HG03175 (cell line): ENCODE results near the gene OGFR.

ENCODE experiments used
- ATAC-seq: cut with Tn5 transposase; IDR thresholded peaks from one replicate; pipeline ENCODE4 v1.9.1; 2021; ENCODE audit warnings: mild to moderate bottlenecking, moderate library complexity; ENCODE audit not compliant: unreplicated experiment

Gene OGFR

DNA sequence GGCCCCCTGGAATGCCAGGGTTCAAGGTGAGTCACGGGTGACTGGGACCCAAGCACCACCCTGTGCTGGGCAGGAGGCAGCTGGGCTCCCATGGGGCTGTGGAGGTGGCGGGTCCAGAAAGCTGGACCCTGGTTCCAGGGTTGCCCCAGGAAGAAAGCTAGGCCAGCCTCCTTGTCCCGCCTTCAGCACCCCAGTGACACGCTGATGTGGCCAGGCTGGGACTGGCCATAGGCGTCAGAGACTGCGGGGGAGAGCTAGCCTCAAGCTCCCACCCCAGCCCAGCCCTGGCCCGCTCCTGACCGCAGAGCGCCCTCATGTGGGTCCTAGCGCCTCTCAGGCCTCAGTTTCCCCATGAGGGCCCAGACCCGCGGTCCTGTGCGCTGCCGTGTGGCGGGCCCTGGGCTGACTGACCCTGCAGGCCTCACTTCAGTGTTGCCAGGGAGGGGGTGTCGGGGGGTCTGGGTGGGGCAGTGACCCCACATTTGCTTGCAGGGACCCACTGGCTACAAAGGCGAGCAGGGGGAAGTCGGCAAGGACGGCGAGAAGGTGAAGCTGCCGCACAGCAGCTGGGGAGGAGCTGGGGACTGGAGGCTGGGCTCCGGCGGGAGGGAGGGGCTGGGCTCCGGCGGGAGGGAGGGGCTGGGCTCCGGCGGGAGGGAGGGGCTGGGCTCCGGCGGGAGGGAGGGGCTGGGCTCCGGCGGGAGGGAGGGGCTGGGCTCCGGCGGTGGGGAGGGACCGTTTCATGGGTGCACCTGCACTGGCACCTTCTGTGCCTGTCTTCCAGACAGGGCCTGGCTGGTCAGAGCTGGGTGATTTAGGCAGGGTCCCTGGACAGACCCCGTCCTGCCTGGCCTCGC lies 20.1 kb downstream of the OGFR start:
- ATAC-seq: no peak

- no peak for ATAC-seq
These were observed 20.8 kb downstream of the OGFR start for GRCh38 chr20:62825333-62825985.

DNA sequence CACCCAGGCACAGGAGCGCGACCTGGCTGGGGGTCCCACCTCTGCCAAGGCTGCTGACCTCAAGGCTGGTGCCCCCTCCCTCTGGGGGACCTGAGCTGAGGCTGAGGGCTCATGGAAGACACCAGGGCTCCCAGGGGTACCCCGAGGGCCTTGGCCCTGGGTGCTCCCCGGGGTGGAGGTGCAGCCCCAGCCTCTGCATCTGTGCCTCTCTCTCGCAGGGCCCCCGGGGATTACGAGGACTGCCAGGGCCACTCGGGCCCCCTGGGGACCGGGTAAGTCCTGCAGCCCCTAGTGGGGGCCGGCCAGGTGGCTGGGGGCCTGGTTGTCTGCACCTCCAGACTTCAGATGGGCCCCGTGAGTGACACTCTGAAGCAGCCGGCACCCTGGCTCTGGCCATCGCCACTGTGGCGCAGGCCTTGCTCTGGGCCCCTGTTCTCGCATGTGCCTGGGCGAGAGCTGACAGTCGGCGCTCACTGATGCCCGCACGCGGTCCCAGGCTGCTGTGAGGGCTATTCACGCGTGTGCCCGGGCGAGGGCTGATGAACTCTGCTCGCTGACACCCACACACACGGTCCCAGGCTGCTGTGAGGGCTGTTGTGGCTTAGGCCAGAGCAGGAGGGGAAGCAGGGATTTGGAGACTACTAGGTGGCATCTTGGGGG lies 21.5 kb downstream of the OGFR start:
- no peak for ATAC-seq

DNA sequence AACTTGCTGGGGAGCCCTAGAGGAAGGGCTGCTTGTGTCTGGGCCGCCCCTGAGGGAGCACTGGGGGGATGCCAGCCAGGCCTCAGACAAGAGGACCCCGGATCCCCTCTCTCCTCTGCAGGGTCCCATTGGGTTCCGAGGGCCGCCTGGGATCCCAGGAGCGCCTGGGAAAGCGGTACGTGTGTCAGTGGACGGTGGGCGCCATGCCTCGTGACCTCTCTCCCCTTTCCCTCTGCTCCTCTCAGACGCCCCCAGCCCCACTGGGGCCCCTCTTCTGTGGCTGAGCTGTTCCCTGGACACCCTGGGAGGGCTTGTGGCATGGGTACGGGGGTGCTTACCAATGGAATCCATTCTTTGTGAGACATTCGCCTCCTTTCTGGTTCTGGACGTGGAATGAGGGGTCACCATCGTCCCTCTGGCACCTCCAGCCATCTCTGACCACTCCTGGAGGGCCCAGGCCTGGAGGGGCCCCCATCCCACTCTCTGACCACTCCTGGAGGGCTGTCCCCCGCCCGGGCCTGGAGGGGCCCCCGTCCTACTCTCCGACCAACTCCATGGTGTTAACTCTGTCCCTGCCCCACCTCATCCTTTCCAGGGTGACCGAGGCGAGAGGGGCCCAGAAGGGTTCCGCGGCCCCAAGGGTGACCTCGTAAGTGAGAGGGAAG lies 22.1 kb downstream of the OGFR start:
- ATAC-seq: no peak

GRCh38 chr20:62827311-62828038 lies 22.8 kb downstream of the OGFR start:
- ATAC-seq: no peak

- no peak for ATAC-seq
These were observed 23.4 kb downstream of the OGFR start for GRCh38 chr20:62828051-62828450.

GRCh38 chr20:62828511-62829230 lies 24.0 kb downstream of the OGFR start:
- no peak for ATAC-seq

DNA sequence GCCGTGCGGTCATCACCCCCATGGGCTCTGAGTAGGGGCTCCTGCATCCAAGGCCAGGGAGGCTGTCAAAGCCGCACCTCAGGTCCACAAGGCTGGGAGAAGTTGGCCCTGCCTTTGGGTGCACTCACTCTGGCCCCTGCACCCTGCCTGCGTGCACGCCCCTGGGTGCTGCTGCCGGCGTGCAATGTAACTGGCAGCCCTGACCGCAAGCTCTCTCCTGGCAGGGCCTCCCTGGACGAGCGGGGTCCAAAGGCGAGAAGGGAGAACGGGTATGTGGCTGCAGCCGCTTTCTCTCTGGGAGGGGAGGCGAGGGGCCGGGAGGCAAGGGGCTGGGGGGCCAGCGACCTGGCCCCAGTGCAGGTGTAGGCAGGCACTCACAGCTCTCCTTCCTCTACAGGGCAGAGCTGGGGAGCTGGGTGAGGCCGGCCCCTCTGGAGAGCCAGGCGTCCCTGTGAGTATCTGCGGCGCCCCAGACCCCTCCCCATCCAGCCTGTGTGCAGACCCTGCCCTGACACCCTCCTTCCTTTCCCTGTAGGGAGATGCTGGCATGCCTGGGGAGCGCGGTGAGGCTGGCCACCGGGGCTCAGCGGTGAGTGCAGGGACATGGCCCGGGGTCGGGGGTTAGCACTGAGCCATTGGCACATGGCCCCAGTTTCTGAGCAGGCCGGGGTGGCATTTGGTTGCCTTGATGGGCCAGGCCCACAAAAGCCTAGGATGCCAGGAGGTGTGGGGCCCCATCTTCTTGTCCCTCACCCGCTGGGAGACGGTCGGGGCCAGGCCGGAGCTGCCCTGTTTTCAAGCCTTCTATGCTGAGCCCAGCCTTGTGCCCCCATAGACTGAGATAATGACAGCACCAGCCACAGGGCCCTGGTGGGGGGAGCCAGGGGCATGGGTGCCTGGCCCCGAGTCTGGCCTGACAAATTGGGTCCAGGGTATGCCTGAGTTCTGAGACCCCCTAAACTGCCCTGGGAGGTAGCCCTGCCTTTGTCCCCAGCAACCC lies 24.9 kb downstream of the OGFR start:
- ATAC-seq: no peak

GRCh38 chr20:62830251-62830650 lies 25.6 kb downstream of the OGFR start:
- ATAC-seq: no peak

DNA sequence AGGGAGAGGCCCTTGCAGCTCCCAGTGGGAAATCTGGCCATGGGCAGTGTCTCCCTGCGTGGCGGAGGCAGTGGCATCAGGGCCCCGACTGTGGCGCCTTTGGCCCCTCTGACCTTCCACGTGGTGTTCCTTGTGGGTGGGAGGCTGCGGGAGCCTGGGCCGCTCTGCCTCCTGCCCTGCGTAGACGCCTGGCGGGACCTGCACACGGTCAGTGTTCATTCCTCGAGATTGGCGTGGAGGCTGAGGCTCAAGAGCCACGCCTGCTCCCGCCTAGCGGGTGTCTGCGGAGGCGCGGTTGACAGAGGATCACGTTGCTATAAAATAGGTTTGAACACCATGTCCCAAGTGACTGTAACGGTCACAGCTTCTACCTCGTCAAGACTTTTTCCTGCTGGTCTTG lies 26.2 kb downstream of the OGFR start:
- no peak for ATAC-seq

GRCh38 chr20:62831361-62831788 lies 26.7 kb downstream of the OGFR start:
- no peak for ATAC-seq

DNA sequence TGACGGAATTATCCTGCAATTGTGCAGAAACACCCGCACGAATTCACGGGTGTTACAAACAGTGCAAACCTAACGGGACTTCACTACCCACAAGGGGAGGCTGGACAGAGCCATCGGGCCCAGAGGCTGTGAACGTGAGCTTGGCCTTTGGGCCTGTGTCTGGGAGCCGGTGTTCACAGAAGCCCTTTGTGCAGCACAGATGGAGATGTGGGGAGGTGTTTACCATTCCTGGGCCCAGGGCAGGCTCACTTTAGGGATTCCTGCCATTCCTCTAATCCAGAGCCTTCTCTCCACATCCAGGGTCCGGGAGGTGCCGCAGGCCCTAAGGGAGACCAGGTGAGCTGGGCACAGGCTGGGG lies 27.2 kb downstream of the OGFR start:
- no peak for ATAC-seq

DNA sequence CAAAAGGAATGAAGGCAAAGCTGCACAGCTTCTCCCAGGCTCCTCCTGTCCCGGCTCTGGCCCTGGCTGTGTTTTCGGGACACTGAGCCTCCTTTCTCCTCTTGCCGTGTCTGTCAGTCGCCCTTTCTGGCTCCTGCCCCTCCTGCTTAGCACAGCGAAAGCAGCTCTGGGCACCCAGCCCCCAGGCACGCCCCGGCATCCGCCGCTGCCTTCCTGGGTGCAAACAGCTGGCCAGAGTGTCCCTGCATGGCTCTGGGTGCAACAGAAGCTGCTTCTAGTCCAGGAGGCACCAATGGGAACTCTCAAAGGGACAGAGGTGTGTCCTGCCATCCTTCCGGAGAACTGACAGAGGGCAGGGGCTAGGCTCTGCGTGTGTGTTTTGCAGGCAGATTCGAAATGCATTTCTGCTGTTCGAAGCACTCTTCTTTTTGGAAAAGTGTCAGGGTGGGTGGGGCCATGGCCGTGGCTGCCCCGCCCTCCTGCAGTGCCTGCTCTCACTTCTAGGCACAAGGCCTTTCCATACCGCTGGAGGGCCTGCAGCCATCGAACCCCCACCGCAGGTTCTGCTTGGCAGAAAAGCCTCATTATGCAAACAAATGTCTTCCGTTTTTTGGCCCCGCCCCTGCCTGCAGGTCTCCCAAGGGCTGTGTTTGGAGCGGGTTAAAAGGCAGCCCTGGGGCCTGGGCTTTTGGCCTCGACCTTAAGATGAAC lies 27.7 kb downstream of the OGFR start:
- peak; percentile 64 for ATAC-seq

GRCh38 chr20:62832951-62833391 lies 28.3 kb downstream of the OGFR start:
- peak; percentile 35 for ATAC-seq

GRCh38 chr20:62834967-62835730 lies 30.5 kb downstream of the OGFR start:
- no peak for ATAC-seq

GRCh38 chr20:62835931-62836861 lies 31.6 kb downstream of the OGFR start:
- no peak for ATAC-seq
